Panc1 (cell line): ENCODE results near the gene SRSF3.

Experiments
- POLR2AphosphoS5 ChIP-seq: IDR thresholded peaks from 2 replicates; pipeline ENCODE4 v1.6.1; 2012; ENCODE audit warnings: mild to moderate bottlenecking, low read depth, low read length, moderate library complexity
- SIN3A ChIP-seq: IDR thresholded peaks from 2 replicates; pipeline ENCODE4 v1.6.1; 2012; ENCODE audit warnings: low read depth, mild to moderate bottlenecking, low read length, moderate library complexity, borderline replicate concordance; ENCODE audit not compliant: insufficient read depth
- TCF7L2 ChIP-seq: IDR thresholded peaks from 2 replicates; pipeline ENCODE4 v1.6.1; 2011; ENCODE audit warnings: mild to moderate bottlenecking, low read depth, low read length, inconsistent platforms
- TF ChIP-seq, protein P1 (sequence below): fragments of 450-650 bp; IDR thresholded peaks from 2 replicates; pipeline ENCODE4 v1.5.1; 2017; ENCODE audit warnings: mild to moderate bottlenecking
- TF ChIP-seq, protein P2 (sequence below), 2 experiments: IDR thresholded peaks; 2 replicates each; pipeline ENCODE4 v1.6.1; 2011 to 2012; ENCODE audit warnings: low read depth in 2 of 2, control low read depth in 1 of 2, low read length in 1 of 2, mild to moderate bottlenecking in 1 of 2, moderate library complexity in 1 of 2; ENCODE audit not compliant: insufficient read depth in 1 of 2

DNA sequence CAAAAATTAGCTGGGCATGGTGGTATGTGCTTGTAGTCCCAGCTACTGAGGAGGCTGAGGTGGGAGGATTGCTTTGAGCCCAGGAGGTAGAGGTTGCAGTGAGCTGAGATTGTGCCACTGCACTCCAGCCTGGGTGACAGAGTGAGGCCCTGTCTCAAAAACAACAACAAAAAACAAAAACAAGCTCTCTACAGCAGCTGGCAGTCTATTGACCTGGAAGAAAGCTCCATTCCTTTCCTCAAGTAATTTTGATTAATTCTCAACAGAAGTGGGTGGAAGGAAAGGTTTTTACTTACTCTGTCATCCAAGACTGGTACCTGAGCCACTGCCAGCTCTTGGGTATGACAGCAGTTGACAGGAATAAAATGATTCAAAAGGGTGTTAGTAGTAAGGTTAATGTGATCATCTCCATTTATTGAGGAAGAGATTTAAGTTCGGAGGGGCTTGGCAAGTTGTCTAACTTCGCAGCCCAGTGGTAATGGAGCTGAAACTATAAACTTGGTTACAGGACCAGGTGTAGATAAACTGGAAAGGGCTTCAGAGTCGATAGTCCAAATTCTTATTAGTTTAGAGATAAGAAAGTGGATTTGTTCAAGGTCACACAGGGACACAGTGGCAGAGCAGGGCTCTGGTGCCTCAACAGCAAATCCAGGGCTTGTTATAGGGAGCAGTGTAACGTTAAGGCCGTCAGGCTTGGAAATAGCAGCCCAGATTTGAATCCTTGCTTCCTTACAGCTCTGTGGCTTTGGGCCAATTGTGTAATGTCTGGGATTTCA is 14.8 kb downstream of the SRSF3 start:
- TF ChIP-seq, protein P1, sequence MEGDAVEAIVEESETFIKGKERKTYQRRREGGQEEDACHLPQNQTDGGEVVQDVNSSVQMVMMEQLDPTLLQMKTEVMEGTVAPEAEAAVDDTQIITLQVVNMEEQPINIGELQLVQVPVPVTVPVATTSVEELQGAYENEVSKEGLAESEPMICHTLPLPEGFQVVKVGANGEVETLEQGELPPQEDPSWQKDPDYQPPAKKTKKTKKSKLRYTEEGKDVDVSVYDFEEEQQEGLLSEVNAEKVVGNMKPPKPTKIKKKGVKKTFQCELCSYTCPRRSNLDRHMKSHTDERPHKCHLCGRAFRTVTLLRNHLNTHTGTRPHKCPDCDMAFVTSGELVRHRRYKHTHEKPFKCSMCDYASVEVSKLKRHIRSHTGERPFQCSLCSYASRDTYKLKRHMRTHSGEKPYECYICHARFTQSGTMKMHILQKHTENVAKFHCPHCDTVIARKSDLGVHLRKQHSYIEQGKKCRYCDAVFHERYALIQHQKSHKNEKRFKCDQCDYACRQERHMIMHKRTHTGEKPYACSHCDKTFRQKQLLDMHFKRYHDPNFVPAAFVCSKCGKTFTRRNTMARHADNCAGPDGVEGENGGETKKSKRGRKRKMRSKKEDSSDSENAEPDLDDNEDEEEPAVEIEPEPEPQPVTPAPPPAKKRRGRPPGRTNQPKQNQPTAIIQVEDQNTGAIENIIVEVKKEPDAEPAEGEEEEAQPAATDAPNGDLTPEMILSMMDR, result no peak
- no peak for TF ChIP-seq SIN3A
- TF ChIP-seq TCF7L2, result no peak
- TF ChIP-seq, protein P2, sequence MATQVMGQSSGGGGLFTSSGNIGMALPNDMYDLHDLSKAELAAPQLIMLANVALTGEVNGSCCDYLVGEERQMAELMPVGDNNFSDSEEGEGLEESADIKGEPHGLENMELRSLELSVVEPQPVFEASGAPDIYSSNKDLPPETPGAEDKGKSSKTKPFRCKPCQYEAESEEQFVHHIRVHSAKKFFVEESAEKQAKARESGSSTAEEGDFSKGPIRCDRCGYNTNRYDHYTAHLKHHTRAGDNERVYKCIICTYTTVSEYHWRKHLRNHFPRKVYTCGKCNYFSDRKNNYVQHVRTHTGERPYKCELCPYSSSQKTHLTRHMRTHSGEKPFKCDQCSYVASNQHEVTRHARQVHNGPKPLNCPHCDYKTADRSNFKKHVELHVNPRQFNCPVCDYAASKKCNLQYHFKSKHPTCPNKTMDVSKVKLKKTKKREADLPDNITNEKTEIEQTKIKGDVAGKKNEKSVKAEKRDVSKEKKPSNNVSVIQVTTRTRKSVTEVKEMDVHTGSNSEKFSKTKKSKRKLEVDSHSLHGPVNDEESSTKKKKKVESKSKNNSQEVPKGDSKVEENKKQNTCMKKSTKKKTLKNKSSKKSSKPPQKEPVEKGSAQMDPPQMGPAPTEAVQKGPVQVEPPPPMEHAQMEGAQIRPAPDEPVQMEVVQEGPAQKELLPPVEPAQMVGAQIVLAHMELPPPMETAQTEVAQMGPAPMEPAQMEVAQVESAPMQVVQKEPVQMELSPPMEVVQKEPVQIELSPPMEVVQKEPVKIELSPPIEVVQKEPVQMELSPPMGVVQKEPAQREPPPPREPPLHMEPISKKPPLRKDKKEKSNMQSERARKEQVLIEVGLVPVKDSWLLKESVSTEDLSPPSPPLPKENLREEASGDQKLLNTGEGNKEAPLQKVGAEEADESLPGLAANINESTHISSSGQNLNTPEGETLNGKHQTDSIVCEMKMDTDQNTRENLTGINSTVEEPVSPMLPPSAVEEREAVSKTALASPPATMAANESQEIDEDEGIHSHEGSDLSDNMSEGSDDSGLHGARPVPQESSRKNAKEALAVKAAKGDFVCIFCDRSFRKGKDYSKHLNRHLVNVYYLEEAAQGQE (IDR thresholded peaks at IDR 0.05; ENCODE audit: insufficient read depth in 1 of 2, low read depth in 2 of 2, low read length in 1 of 2), result no peak
- peak; percentile 61 for TF ChIP-seq POLR2AphosphoS5
